HG03159 (cell line): ENCODE results near the gene IL1RL1.

Experiments used
- ATAC-seq: cut with Tn5 transposase; IDR thresholded peaks from one replicate; pipeline ENCODE4 v1.9.1; 2021; ENCODE audit warnings: mild to moderate bottlenecking, moderate library complexity; ENCODE audit not compliant: unreplicated experiment

IL1RL1 gene

GRCh38 chr2:102310964-102311640 lies at the start of gene IL1RL1:
Gene IL1RL1 (plus strand): TSS chr2:102311563. CDS start chr2:102338265, 26,702 bp downstream.
- ATAC-seq: no peak

- no peak for ATAC-seq
These were observed 48.9 kb upstream of the IL1RL1 start for GRCh38 chr2:102262216-102263129.

GRCh38 chr2:102264952-102265351 lies 46.4 kb upstream of the IL1RL1 start:
- ATAC-seq: no peak

- no peak for ATAC-seq
These were observed 45.2 kb upstream of the IL1RL1 start for GRCh38 chr2:102266204-102266603.

- ATAC-seq: no peak
These were observed 43.6 kb upstream of the IL1RL1 start for GRCh38 chr2:102267774-102268173.

- no peak for ATAC-seq
These were observed 42.7 kb upstream of the IL1RL1 start for GRCh38 chr2:102268510-102269199.

GRCh38 chr2:102269200-102269524 lies 42.2 kb upstream of the IL1RL1 start:
- ATAC-seq: no peak

- no peak for ATAC-seq
These were observed 39.5 kb upstream of the IL1RL1 start for GRCh38 chr2:102271844-102272243.

GRCh38 chr2:102273619-102274211 lies 37.6 kb upstream of the IL1RL1 start:
- ATAC-seq: no peak

GRCh38 chr2:102276549-102277201 lies 34.7 kb upstream of the IL1RL1 start:
- ATAC-seq: no peak

GRCh38 chr2:102277202-102277700 lies 34.1 kb upstream of the IL1RL1 start:
- no peak for ATAC-seq

GRCh38 chr2:102278720-102279390 lies 32.5 kb upstream of the IL1RL1 start:
- ATAC-seq: no peak

- no peak for ATAC-seq
These were observed 32.0 kb upstream of the IL1RL1 start for GRCh38 chr2:102279391-102279735.

GRCh38 chr2:102282678-102283091 lies 28.7 kb upstream of the IL1RL1 start:
- no peak for ATAC-seq

- no peak for ATAC-seq
These were observed 27.4 kb upstream of the IL1RL1 start for GRCh38 chr2:102283996-102284395.

GRCh38 chr2:102284611-102285010 lies 26.8 kb upstream of the IL1RL1 start:
- ATAC-seq: no peak

GRCh38 chr2:102285368-102285767 lies 26.0 kb upstream of the IL1RL1 start:
- ATAC-seq: no peak

- ATAC-seq: no peak
These were observed 25.3 kb upstream of the IL1RL1 start for GRCh38 chr2:102286041-102286440.

GRCh38 chr2:102289129-102289528 lies 22.2 kb upstream of the IL1RL1 start:
- ATAC-seq: no peak

- no peak for ATAC-seq
These were observed 20.8 kb upstream of the IL1RL1 start for GRCh38 chr2:102290594-102290993.
